Activated CD8-positive, alpha-beta T cell treated with anti-CD3 and anti-CD28 coated beads for 36 hours (primary cell): ENCODE data around the gene GRIK3. TPM values are rescaled to one million over a fixed set of nuclear protein-coding genes. Genes with fewer than 3 reads are reported as not detected.

Experiments used
- ATAC-seq: fragments of 200-7000 bp; cut with Tn5 transposase; one replicate; pipeline ENCODE4 v1.10.0; 2021; ENCODE audit warnings: mild to moderate bottlenecking, moderate library complexity
- CTCF ChIA-PET: fragments of 350-600 bp; sonication (Branson Sonifier 250); formaldehyde crosslinking; loops from one replicate; lab custom pipeline; 2021; ENCODE audit warnings: antibody characterized with exemption; lab: Charles Lee
- POLR2A ChIA-PET: fragments of 350-600 bp; sonication (Branson Sonifier 250); formaldehyde crosslinking; loops from one replicate; lab custom pipeline; 2021; ENCODE audit warnings: antibody characterized with exemption; lab: Charles Lee
- DNase-seq: peaks from one replicate; pipeline ENCODE4 v3.0.0-alpha.2; 2020
- H3K27ac Mint-ChIP-seq: one replicate; pipeline ENCODE4 v1.8.0; 2021; ENCODE audit warnings: mild to moderate bottlenecking, mixed read lengths
- H3K27me3 Mint-ChIP-seq: one replicate; pipeline ENCODE4 v1.8.0; 2021; ENCODE audit warnings: mixed read lengths
- H3K36me3 Mint-ChIP-seq: one replicate; pipeline ENCODE4 v1.8.0; 2021; ENCODE audit warnings: low read depth, mixed read lengths
- H3K4me1 Mint-ChIP-seq: one replicate; pipeline ENCODE4 v1.8.0; 2021; ENCODE audit warnings: low read depth, mixed read lengths
- H3K4me3 Mint-ChIP-seq: one replicate; pipeline ENCODE4 v1.8.0; 2021; ENCODE audit warnings: mild to moderate bottlenecking, moderate library complexity, mixed read lengths
- H3K9me3 Mint-ChIP-seq: one replicate; pipeline ENCODE4 v1.8.0; 2021; ENCODE audit warnings: mixed read lengths
- intact Hi-C: fragments of 100-400 bp; cut with micrococcal nuclease; formaldehyde crosslinking; loops from one replicate; pipeline ENCODE4 v1.10.0; 2022
- total RNA-seq, 2 experiments: library from RNA; stranded (reverse); gene quantifications; one replicate each; pipeline ENCODE4 v1.2.3, GENCODE V29; 2021
- TF ChIP-seq, protein P1 (sequence below): fragments of 200-600 bp; IDR thresholded peaks from one replicate; pipeline ENCODE4 v1.8.0; 2022; ENCODE audit warnings: antibody characterized with exemption, mild to moderate bottlenecking

Gene GRIK3
- total RNA-seq, 2 experiments from 2014 or later, result not detected

DNA sequence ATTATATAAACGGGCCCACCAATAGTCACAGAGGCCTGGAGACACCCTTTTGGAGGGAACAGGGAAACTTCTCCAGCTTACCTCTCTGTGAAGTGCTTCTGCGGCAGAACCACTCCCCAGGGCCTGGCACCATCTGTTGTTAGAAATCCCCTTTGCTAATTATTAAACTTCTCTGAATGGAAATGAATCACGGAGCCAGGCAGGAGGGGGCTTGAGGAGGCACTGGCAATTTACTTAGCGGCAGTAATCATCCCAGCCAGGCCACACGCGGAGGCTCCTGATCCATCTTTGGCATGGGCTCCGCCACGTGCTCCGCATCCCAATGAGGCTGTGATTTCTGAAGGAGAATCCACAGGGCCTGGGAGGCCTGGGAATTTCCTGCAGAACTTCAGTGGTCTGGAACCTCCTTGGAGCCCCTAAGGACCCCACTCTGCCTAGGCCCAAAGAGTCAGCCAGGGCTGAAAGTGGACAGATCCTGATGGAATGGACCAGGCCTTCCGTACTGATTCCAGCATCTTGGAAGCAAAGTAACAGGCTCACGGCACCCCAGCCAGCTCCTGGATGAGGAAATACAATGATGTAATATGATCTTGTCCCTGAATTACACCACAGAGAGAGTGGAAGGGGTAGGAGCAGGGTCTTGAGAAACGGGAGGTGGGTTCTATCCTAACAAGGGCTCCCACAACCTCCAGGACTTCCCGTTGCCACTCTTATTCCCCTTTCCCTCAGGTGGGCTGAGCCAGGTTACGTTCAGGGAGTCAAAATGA is 62.3 kb downstream of the GRIK3 start:
- DNase-seq, result no peak
- TF ChIP-seq, protein P1, sequence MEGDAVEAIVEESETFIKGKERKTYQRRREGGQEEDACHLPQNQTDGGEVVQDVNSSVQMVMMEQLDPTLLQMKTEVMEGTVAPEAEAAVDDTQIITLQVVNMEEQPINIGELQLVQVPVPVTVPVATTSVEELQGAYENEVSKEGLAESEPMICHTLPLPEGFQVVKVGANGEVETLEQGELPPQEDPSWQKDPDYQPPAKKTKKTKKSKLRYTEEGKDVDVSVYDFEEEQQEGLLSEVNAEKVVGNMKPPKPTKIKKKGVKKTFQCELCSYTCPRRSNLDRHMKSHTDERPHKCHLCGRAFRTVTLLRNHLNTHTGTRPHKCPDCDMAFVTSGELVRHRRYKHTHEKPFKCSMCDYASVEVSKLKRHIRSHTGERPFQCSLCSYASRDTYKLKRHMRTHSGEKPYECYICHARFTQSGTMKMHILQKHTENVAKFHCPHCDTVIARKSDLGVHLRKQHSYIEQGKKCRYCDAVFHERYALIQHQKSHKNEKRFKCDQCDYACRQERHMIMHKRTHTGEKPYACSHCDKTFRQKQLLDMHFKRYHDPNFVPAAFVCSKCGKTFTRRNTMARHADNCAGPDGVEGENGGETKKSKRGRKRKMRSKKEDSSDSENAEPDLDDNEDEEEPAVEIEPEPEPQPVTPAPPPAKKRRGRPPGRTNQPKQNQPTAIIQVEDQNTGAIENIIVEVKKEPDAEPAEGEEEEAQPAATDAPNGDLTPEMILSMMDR, result no peak
- intact Hi-C loops, result no loop called here
- H3K4me3 Mint-ChIP-seq, result no peak overlapping the region
- H3K4me1 Mint-ChIP-seq, result no peaks in the 10 kb centered on the region
- H3K9me3 Mint-ChIP-seq, result no peaks in the 10 kb centered on the region
- H3K36me3 Mint-ChIP-seq, result no peaks in the 10 kb centered on the region
- ChIA-PET POLR2A (no interaction called here), CTCF (no interaction called here)
- no peak for ATAC-seq
- H3K27me3 Mint-ChIP-seq, result no peaks in the 10 kb centered on the region
- no peak overlapping the region for H3K27ac Mint-ChIP-seq

GRCh38 chr1:36968730-36969129 is 65.6 kb downstream of the GRIK3 start:
- Mint-ChIP-seq H3K4me3 (no peak overlapping the region), H3K27ac (no peak overlapping the region), H3K4me1 (no peaks in the 10 kb centered on the region), H3K36me3 (no peaks in the 10 kb centered on the region), H3K27me3 (no peaks in the 10 kb centered on the region), H3K9me3 (no peaks in the 10 kb centered on the region)
- ATAC-seq, result no peak
- TF ChIP-seq, protein P1, result no peak
- ChIA-PET POLR2A (no interaction called here), CTCF (no interaction called here)
- DNase-seq, result no peak
- intact Hi-C loops, result no loop called here

GRCh38 chr1:36966242-36966641 is 68.1 kb downstream of the GRIK3 start:
- no peak overlapping the region for H3K27ac Mint-ChIP-seq
- no peaks in the 10 kb centered on the region for H3K4me1 Mint-ChIP-seq
- H3K9me3 Mint-ChIP-seq, result no peaks in the 10 kb centered on the region
- no peak for ATAC-seq
- TF ChIP-seq, protein P1, result no peak
- no peaks in the 10 kb centered on the region for H3K36me3 Mint-ChIP-seq
- peak; percentile 20 for DNase-seq
- no peak overlapping the region for H3K4me3 Mint-ChIP-seq
- POLR2A ChIA-PET, result no interaction called here
- CTCF ChIA-PET, result no interaction called here
- peaks cover 2% of the 10 kb centered on the region for H3K27me3 Mint-ChIP-seq
- intact Hi-C loops, result no loop called here

DNA sequence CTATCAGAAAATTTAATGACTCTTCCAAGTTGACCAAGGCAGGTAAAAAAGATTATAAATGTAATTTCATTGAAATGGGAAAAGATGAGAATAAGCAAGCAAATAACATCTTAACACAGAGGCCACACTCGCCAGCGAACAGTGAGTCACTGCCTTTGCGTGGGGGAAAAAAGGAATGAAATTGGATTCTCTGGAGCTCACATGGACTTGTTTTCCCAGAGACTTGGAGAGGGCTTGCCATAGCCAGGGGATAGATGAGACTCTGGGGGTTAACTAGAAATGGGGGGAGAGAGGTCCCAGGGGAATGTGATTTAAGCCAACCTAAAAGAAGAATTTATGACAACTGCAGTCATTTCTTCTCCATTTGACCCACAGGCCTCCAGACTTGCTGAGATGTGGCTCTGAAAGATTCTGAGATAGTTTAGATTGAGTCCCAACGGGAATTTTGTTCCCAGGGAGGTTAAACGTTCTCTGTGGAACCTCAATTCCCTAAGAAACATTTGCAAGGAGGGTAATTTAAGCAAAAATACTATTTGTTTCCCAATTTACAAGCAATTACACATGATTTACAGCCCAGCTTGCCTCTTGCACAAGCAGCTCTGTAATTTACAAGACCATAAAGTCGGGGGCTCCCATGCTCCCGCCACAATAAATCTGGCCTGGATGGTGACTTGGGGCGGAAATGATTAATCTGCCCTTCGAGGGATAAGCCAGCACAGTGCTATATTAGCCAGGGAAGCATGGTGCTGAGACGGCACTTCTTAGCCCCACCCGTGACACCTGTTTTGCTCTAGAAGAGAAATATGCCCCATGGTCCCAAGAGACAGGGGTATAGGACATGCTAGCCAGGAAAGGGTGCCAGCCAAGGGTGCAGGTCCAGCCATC is 68.8 kb downstream of the GRIK3 start:
- ATAC-seq, result no peak
- Mint-ChIP-seq H3K27ac (no peak overlapping the region), H3K9me3 (no peaks in the 10 kb centered on the region), H3K4me3 (no peak overlapping the region), H3K27me3 (peaks cover 2% of the 10 kb centered on the region), H3K36me3 (no peaks in the 10 kb centered on the region), H3K4me1 (no peaks in the 10 kb centered on the region)
- intact Hi-C loops, result no loop called here
- TF ChIP-seq, protein P1, result no peak
- POLR2A ChIA-PET, result no interaction called here
- no peak for DNase-seq
- CTCF ChIA-PET, result interaction anchor here (1.0 kb wide), 1 partner anchor 13 kb away, joined by 3 read pairs; no protein-coding TSS in a partner anchor

DNA sequence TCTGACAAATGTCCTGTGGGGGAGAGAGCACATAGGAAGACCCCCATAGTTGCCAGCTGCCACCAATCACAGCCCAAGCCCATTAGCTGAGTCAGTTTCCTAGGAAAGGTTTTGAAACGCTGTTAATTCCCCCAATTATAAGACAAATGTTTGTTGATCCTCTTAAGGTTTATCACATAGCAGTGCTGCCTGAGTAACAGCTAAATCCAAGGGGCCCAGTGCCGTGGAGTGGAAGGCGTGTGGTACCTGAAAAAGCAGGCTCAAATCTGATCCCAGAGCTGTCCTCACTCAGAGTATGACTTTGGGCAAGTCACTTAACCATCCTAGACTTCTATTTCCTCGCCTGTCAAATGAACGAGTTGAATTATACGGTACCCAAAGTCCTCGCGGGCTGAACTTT is 69.5 kb downstream of the GRIK3 start:
- ATAC-seq (no peak), DNase-seq (no peak)
- no peak overlapping the region for H3K4me3 Mint-ChIP-seq
- intact Hi-C loops, result no loop called here
- ChIA-PET POLR2A (no interaction called here), CTCF (interaction anchor here (1.0 kb wide), 1 partner anchor 14 kb away, joined by 3 read pairs; no protein-coding TSS in a partner anchor)
- H3K36me3 Mint-ChIP-seq, result no peaks in the 10 kb centered on the region
- no peaks in the 10 kb centered on the region for H3K9me3 Mint-ChIP-seq
- peaks cover 2% of the 10 kb centered on the region for H3K27me3 Mint-ChIP-seq
- TF ChIP-seq, protein P1, result no peak
- no peaks in the 10 kb centered on the region for H3K4me1 Mint-ChIP-seq
- H3K27ac Mint-ChIP-seq, result no peak overlapping the region
